PC-9 (cell line): ENCODE results near the gene CELF2. TPM values are rescaled to one million over a fixed set of nuclear protein-coding genes. Genes with fewer than 3 reads are reported as not detected.

Experiments used
- BruUV-seq: library from RNA; stranded (reverse); fragments of 400-500 nt; replicated peaks from 2 replicates; lab custom pipeline; 2021; lab: Mats Ljungman, UMichigan
- CTCF ChIA-PET: fragments of 300-600 bp; sonication (Branson Sonifier 250); formaldehyde crosslinking; loops from one replicate; lab custom pipeline; 2022; ENCODE audit warnings: antibody characterized with exemption; lab: Charles Lee
- POLR2A ChIA-PET: fragments of 300-600 bp; sonication (Branson Sonifier 250); formaldehyde crosslinking; loops from one replicate; lab custom pipeline; 2022; ENCODE audit warnings: antibody characterized with exemption; ENCODE audit not compliant: unreplicated experiment; lab: Charles Lee
- DNase-seq, 2 experiments: peaks; one replicate each; pipeline versions ENCODE4 v3.0.0 to v3.0.0-alpha.2; 2015 to 2022; ENCODE audit warnings: mixed read lengths in 1 of 2
- H2AFZ ChIP-seq: fragments of 200-600 bp; sonication (generic); 2 replicates; pipeline ENCODE4 v1.8.1; 2017; ENCODE audit warnings: antibody characterized with exemption
- H3F3A ChIP-seq: fragments of 200-600 bp; sonication (generic); 2 replicates; pipeline ENCODE4 v1.8.1; 2017; ENCODE audit warnings: antibody characterized with exemption, mild to moderate bottlenecking, low read depth; ENCODE audit not compliant: insufficient read depth
- H3K27ac ChIP-seq: fragments of 200-600 bp; sonication (generic); 2 replicates; pipeline ENCODE4 v1.6.1; 2016; ENCODE audit warnings: mixed run types
- H3K27me3 ChIP-seq: fragments of 200-600 bp; sonication (generic); 2 replicates; pipeline ENCODE4 v1.6.1; 2016; ENCODE audit warnings: low read depth, mixed run types; ENCODE audit not compliant: insufficient read depth
- H3K36me3 ChIP-seq: fragments of 200-600 bp; sonication (generic); 2 replicates; pipeline ENCODE4 v1.6.1; 2016; ENCODE audit warnings: low read depth, mixed run types
- H3K4me1 ChIP-seq: fragments of 200-600 bp; sonication (generic); replicated peaks from 2 replicates; pipeline ENCODE4 v1.6.1; 2016; ENCODE audit warnings: mixed run types; ENCODE audit not compliant: insufficient read depth
- H3K4me2 ChIP-seq: fragments of 200-600 bp; sonication (generic); 2 replicates; pipeline ENCODE4 v1.6.1; 2017; ENCODE audit warnings: mixed run types
- H3K4me3 ChIP-seq: fragments of 200-600 bp; sonication (generic); 2 replicates; pipeline ENCODE4 v1.6.1; 2016; ENCODE audit warnings: mixed run types
- H3K79me2 ChIP-seq: fragments of 200-600 bp; sonication (generic); 2 replicates; pipeline ENCODE4 v1.6.1; 2017; ENCODE audit warnings: low read depth, mixed run types
- H3K9me2 ChIP-seq: fragments of 200-600 bp; sonication (generic); 2 replicates; pipeline ENCODE4 v1.8.1; 2017; ENCODE audit warnings: mild to moderate bottlenecking; ENCODE audit not compliant: insufficient read depth
- H3K9me3 ChIP-seq: fragments of 200-600 bp; sonication (generic); 2 replicates; pipeline ENCODE4 v1.8.1; 2016; ENCODE audit warnings: low read depth; ENCODE audit not compliant: insufficient read depth
- H4K20me1 ChIP-seq: fragments of 200-600 bp; sonication (generic); 2 replicates; pipeline ENCODE4 v1.8.1; 2017; ENCODE audit not compliant: insufficient read depth
- EZH2 ChIP-seq: fragments of 200-600 bp; sonication (generic); IDR thresholded peaks from 2 replicates; pipeline ENCODE4 v1.8.0; 2017; ENCODE audit warnings: antibody characterized with exemption, low read depth
- intact Hi-C: fragments of 100-400 bp; cut with micrococcal nuclease; formaldehyde crosslinking; loops from one replicate; pipeline ENCODE4 v1.10.0; 2022; ENCODE audit not compliant: unreplicated experiment
- total RNA-seq: library from RNA; stranded (reverse); gene quantifications from 2 replicates; pipeline ENCODE4 v1.2.3, GENCODE V29; 2021
- TF ChIP-seq, protein P1 (sequence below): fragments of 200-600 bp; sonication (generic); conservative IDR thresholded peaks from 2 replicates; pipeline ENCODE4 v1.6.1; 2017; ENCODE audit warnings: mixed run types, antibody characterized with exemption, mild to moderate bottlenecking, moderate library complexity

The CELF2 gene
- total RNA-seq, 1 experiment from 2014 or later = not detected

- intact Hi-C loops = no loop called here
- H3K4me1 ChIP-seq = no peaks in the 10 kb centered on the region
- H3K27ac ChIP-seq = no peak overlapping the region
- no peaks in the 10 kb centered on the region for H3K79me2 ChIP-seq
- H3K36me3 ChIP-seq = no peaks in the 10 kb centered on the region
- ChIA-PET POLR2A (no interaction called here), CTCF (no interaction called here)
- no peaks in the 10 kb centered on the region for H4K20me1 ChIP-seq
- no peak overlapping the region for H3K4me3 ChIP-seq
- TF ChIP-seq, protein P1, sequence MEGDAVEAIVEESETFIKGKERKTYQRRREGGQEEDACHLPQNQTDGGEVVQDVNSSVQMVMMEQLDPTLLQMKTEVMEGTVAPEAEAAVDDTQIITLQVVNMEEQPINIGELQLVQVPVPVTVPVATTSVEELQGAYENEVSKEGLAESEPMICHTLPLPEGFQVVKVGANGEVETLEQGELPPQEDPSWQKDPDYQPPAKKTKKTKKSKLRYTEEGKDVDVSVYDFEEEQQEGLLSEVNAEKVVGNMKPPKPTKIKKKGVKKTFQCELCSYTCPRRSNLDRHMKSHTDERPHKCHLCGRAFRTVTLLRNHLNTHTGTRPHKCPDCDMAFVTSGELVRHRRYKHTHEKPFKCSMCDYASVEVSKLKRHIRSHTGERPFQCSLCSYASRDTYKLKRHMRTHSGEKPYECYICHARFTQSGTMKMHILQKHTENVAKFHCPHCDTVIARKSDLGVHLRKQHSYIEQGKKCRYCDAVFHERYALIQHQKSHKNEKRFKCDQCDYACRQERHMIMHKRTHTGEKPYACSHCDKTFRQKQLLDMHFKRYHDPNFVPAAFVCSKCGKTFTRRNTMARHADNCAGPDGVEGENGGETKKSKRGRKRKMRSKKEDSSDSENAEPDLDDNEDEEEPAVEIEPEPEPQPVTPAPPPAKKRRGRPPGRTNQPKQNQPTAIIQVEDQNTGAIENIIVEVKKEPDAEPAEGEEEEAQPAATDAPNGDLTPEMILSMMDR = no peak
- TF ChIP-seq EZH2 = no peak
- no peak overlapping the region for H3K4me2 ChIP-seq
- DNase-seq = no peak
- no TSS peak for BruUV-seq
- H2AFZ ChIP-seq = no peak overlapping the region
- H3F3A ChIP-seq = no peaks in the 10 kb centered on the region
- peaks cover 34% of the 10 kb centered on the region for H3K27me3 ChIP-seq
- no peaks in the 10 kb centered on the region for H3K9me3 ChIP-seq
- H3K9me2 ChIP-seq = no peaks in the 10 kb centered on the region
Measured at GRCh38 chr10:11311027-11311426, 293.4 kb downstream of the CELF2 start.

DNA sequence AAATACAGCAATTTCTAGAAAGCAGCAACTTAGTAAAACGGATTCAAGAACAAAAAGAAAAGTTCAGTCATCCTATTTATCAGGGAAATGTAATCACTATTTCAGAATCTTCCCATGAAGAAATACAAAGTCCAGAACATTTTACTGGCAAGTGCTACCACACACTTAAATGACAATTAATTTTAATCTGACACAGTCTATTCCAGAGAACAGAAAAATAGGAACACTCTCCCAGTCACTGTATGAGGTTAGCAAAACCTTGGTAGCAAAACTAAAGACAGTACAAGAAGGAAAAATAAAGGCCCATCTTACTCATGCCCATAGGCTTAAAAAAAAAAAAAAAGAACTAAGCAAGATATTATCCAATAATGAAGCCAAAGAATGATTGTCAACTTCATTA lies 295.8 kb downstream of the CELF2 start:
- H3K36me3 ChIP-seq = no peaks in the 10 kb centered on the region
- intact Hi-C loops = no loop called here
- BruUV-seq = no TSS peak
- H3K4me1 ChIP-seq = no peaks in the 10 kb centered on the region
- H3F3A ChIP-seq = no peaks in the 10 kb centered on the region
- H3K4me3 ChIP-seq = no peak overlapping the region
- no peak overlapping the region for H2AFZ ChIP-seq
- TF ChIP-seq, protein P1 = no peak
- no peak for TF ChIP-seq EZH2
- no peaks in the 10 kb centered on the region for H3K9me3 ChIP-seq
- H3K27me3 ChIP-seq = peaks cover 34% of the 10 kb centered on the region
- no peaks in the 10 kb centered on the region for H3K79me2 ChIP-seq
- no peak overlapping the region for H3K4me2 ChIP-seq
- no peaks in the 10 kb centered on the region for H4K20me1 ChIP-seq
- no peak overlapping the region for H3K27ac ChIP-seq
- CTCF ChIA-PET = no interaction called here
- no peaks in the 10 kb centered on the region for H3K9me2 ChIP-seq
- DNase-seq = no peak
- POLR2A ChIA-PET = no interaction called here

- intact Hi-C loops = no loop called here
- Histone ChIP-seq H4K20me1 (no peaks in the 10 kb centered on the region), H3K4me2 (no peak overlapping the region), H3K4me1 (no peaks in the 10 kb centered on the region), H3K79me2 (no peaks in the 10 kb centered on the region), H3K9me3 (no peaks in the 10 kb centered on the region), H3K27me3 (peaks cover 49% of the 10 kb centered on the region), H3K27ac (no peak overlapping the region), H2AFZ (no peak overlapping the region), H3K9me2 (no peaks in the 10 kb centered on the region), H3K36me3 (no peaks in the 10 kb centered on the region), H3K4me3 (no peak overlapping the region), H3F3A (no peaks in the 10 kb centered on the region)
- ChIA-PET CTCF (no interaction called here), POLR2A (no interaction called here)
- DNase-seq = no peak
- no peak for TF ChIP-seq EZH2
- TF ChIP-seq, protein P1 = no peak
- no TSS peak for BruUV-seq
Measured at GRCh38 chr10:11317936-11318670, 300.4 kb downstream of the CELF2 start.
